NCI-H345 (cell line): Measurements from ENCODE around the gene IPCEF1.
"Not testable (repeated sequence)": the region's sequence is repeated elsewhere in the genome, so short reads cannot be mapped to it uniquely, and the experiment has no call there.

Experiments
- DNase-seq: peaks from one replicate; lab custom pipeline; 2025; lab: John Stamatoyannopoulos, UW

Gene IPCEF1

DNA sequence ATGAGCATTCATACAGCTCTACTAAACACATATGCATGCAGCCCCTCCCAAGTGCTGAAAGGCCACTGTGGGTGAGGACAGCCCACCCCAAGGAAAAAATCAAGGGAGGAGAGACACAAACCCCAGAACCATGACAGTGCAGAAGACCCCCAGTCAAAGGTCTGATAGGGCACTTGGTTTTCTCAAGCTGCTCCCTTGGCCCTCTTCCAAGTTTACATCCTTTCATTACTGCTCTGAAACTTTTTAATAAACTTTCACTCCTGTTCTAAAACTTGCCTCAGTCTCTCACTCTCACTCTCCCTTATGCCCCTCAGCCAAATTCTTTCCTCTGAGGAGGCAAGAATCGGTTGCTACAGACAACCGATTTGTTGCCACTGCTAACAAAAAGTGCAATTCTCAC is 24.9 kb downstream of the IPCEF1 start:
- no peak for DNase-seq

GRCh38 chr6:154329350-154330170 is 27.0 kb downstream of the IPCEF1 start:
- no peak for DNase-seq

DNA sequence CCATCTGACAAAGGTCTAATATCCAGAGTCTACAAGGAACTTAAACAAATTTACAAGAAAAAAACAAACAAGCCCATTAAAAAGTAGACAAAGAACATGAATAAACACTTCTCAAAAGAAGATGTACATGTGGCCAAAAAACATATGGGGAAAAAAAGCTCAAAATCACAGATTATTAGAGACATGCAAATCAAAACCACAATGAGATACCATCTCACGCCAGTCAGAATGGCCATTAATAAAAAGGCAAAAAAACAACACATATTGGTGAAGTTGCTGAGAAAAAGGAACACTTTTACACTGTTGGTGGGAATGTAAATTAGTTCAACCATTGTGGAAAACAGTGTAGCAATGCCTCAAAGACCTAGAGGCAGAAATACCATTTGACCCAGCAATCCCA is 29.3 kb downstream of the IPCEF1 start:
- DNase-seq, result not testable (repeated sequence)

DNA sequence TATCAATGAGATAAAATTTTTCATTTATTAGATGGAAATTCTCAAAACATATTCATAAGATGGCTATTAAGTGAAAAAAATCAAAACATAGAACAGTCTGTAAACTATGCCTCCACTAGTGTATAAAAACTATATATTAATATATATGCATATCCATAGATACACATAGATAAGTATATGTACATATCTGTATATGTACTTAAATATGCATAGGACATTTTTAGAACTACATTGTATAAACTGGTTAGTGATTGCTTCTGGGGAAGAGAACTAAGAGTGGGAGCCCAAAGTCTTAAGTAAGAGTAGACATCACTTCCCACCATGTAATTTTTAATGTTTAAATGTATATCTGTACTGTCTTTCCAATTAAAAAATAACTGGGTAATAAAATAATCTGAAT is 31.5 kb downstream of the IPCEF1 start:
- DNase-seq, result no peak

GRCh38 chr6:154320181-154320580 is 36.4 kb downstream of the IPCEF1 start:
- no peak for DNase-seq

- DNase-seq, result no peak
These were observed 37.3 kb downstream of the IPCEF1 start for GRCh38 chr6:154319231-154319858.

DNA sequence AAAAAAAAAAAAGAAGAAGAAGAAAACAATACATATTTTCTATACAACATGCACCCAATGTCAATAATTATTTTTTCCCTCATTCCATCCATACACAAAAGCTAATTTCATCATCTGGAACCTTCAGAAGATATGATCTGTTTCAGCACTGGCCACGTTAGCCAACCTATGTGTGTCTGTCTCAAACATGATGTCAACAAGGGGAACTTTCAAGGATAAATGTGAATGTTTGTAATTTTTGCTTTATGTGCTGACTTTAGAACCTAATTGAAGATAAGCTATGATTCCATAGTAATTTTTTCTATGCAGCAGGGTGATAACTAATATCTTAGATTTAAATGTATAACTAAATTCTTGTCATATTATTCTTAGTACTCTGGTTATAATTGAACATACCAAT is 37.9 kb downstream of the IPCEF1 start:
- DNase-seq, result no peak

DNA sequence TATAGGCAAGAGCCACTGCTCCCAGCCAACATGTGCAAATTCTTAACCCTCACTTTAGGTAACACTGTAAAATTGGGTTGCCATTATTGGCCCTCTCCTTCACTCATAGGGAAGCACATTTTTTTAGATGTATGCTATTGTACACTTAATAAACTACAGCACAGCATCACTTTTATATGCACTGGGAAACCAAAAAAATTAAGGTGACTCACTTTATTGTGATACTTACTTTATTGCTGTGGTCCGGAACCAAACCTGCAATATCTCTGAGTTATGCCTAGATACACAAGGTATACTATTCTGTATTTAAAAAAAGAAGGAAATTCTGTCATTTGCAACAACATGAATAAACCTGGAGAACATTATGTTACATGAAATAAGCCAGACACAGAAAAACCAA is 40.5 kb downstream of the IPCEF1 start:
- DNase-seq, result no peak

- DNase-seq, result no peak
These were observed 42.5 kb downstream of the IPCEF1 start for GRCh38 chr6:154314084-154314483.

- no peak for DNase-seq
These were observed 47.6 kb downstream of the IPCEF1 start for GRCh38 chr6:154308986-154309385.

DNA sequence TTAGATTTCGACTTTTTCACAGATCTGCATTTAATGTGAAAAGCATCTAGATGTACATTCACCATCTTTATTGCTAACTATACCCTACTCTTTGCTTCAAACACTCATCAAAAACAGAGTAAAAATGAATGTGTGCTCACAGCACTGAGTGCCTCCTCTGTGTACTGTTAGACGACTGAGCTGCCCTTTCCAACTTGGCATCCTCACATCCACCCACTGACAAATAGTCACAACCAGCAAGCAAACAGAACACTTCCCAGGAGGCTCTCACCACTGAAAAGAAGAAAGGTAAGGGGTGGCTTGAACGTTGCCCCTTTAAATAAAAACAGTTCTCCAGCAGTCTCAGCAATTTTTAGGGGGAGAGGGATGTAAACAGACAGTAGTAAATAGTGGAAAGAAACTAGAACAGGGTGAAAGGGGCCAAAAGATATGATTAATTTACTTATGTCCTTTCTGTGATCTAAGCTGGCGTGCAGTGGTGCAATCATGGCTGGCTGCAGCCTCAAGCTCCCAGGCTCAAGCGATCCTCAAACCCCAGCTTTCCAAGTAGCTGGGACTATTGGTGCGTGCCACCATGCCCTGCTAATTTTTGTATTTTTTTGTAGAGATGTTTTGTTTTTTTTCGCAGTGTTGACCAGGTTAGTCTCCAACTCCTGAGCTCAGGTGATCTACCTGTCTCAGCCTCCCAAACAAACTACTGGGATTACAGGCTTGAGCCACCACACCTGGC is 48.7 kb downstream of the IPCEF1 start:
- no peak for DNase-seq

- not testable (repeated sequence) for DNase-seq
These were observed 49.5 kb downstream of the IPCEF1 start for GRCh38 chr6:154307147-154307546.

- DNase-seq, result no peak
These were observed 49.9 kb downstream of the IPCEF1 start for GRCh38 chr6:154306696-154307095.

DNA sequence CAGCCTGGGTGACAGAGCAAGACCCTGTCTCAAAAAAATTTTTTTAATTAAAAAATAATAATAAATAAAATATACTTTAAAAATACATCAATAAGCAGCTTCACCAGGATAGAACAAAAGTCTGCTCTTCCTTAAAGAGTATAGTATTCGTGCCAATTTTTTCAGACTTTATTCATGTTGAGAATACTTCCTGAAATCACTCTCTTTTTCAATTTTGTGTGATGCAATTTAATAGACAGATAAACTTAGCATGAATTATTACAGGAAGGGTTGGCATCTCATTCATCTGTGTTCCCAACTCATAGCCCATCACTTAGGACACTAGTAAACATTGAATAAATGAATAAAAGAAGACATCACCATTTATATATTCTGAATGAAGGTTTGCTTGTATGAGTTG is 52.4 kb downstream of the IPCEF1 start:
- DNase-seq, result no peak

DNA sequence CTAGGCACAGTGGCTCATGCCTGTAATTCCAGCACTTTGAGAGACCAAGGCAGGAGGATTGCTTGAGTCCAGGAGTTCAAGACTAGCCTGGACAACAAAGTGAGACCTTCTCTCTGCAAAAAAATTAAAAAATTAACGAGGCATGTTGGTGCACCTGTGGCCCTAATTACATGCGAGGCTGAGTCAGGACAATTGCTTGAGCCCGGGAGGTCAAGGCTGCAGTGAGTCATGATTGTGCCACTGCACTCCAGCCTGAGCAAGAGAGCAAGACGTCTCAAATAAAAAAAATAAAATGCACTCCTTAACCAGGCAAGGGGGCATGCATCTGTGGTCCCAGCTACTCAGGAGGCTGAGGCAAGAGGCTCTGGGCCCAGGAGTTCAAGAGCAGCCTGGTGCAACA is 53.0 kb downstream of the IPCEF1 start:
- DNase-seq, result not testable (repeated sequence)

- no peak for DNase-seq
These were observed 54.5 kb downstream of the IPCEF1 start for GRCh38 chr6:154301839-154302752.

- no peak for DNase-seq
These were observed 55.4 kb downstream of the IPCEF1 start for GRCh38 chr6:154301086-154301625.

DNA sequence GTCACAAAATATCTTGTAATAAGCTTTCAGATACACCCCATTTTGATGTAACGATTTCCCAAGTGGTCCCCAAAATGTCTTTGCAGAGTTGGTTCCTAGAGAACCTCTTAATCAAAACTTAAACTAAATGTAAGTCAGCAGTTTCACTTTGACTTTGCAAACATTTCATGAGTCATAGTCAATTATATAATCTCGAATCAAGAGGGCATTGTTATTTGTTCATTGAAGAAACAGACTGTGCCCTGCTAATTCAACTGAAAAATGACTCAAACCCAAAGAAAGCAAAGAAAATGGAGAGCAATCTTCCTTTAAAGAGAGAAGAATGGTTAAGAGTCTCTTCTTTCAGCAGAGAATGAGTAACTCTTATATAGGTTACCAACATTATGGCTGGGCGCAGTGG is 58.3 kb downstream of the IPCEF1 start:
- no peak for DNase-seq

GRCh38 chr6:154297721-154298120 is 58.9 kb downstream of the IPCEF1 start:
- no peak for DNase-seq

- DNase-seq, result no peak
These were observed 59.4 kb downstream of the IPCEF1 start for GRCh38 chr6:154297210-154297609.

- DNase-seq, result no peak
These were observed 60.9 kb downstream of the IPCEF1 start for GRCh38 chr6:154295733-154296132.
